Activated gamma-delta T cell treated with Interleukin-2 at 50 U/mL for 16 hours (primary cell): ENCODE results near the gene GREM1.

Experiments
- DNase-seq: peaks from one replicate; pipeline ENCODE4 v3.0.0-alpha.2; 2020

GREM1 gene

DNA sequence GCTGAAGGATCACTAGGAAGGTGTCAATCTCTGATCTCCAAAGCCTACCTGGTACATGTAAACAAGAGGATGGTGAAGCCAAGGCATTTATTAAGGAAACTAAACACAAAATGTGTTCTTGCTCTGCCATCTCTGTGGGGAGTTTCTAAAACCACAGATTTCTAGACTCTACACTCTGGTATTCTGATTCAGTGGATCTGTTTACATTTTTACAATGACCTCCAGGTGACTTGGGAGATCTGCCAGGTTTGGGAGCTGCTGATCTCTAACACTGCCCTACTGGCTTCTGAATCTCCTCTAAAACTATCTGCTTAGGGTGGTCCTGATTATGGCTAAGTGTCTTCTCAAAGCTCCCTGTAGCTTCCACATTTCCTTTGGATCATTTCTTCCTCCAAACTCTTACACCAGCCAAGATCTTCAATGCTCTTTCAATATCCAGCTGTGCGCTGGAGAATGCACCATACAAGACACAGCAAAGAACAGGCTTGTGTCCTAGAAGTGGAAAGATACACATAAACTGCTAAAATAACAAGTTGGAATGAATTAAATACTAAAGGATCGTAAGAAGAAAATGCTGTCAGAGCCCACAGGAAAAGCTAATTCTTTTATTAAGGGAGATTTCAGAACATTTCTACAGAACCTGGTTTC is 72.7 kb downstream of the GREM1 start:
- no peak for DNase-seq

GRCh38 chr15:32792436-32792835 is 74.6 kb downstream of the GREM1 start:
- no peak for DNase-seq
